ENCODE results near the gene LMNA.
"Not testable (repeated sequence)": the region's sequence is repeated elsewhere in the genome, so short reads cannot be mapped to it uniquely, and the experiment has no call there.

Gene LMNA

DNA sequence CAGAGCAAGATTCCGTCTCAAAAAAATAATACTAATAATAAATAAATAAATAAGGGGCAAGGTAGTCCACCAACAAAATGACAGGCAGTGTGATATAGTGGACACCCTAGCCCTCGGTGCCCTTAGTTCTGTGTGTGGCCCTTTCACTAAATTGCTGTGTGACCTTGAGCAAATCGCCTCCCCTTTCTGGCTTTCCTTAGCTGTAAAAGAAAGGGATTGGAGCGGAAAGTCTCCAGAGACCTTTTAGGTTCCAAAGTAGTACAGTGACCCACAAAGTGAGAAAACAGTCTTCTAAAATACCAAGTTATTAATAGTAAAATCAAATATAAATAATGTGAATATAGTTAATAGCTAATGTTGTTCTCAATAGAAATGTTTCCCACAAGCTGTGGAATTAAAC is 7.6 kb downstream of the LMNA start:
- no peak for DNase-seq (ENCODE audit: low read depth)

DNA sequence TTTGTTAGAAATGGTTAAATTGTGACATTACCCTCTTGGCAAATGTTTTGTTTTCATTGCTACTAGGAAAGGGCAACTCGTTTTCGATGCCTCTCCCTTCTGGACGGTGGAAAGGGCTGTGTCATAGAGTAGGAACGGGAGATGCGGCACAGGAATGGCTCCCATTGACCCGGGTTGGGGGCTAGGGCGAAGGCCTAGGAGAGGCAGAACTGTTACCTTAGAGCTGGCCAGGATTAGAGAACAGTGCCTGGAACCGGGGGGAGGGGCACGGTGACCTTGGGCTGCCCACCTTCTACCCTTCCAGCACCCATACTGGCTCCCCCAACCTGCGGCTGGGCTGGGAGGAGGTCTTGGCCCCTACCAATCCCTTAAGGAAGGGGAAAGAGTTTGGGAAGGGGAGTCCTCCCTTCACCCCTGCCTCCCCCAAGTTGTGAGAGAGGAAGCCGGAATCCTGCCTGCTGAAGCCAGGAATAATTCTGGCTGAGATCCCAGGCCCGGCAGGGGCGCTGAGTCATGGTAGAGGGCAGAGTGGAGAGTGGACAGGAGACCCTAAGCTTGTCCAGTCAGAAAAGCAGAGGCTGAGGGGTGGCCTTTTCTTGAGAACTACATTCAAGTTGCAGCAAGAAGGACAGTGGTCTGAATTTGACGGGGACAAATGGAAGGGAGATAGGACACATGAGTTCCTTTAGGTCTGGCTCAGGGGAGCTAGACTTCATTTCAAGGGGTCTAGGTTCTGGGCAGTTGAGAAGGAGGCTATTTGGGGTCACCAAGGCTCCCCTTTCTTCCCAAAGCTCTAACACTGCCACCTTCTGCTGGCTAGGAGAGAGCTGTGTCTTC is 8.2 kb downstream of the LMNA start:
- peak; percentile 79 for DNase-seq (ENCODE audit: low read depth)

DNA sequence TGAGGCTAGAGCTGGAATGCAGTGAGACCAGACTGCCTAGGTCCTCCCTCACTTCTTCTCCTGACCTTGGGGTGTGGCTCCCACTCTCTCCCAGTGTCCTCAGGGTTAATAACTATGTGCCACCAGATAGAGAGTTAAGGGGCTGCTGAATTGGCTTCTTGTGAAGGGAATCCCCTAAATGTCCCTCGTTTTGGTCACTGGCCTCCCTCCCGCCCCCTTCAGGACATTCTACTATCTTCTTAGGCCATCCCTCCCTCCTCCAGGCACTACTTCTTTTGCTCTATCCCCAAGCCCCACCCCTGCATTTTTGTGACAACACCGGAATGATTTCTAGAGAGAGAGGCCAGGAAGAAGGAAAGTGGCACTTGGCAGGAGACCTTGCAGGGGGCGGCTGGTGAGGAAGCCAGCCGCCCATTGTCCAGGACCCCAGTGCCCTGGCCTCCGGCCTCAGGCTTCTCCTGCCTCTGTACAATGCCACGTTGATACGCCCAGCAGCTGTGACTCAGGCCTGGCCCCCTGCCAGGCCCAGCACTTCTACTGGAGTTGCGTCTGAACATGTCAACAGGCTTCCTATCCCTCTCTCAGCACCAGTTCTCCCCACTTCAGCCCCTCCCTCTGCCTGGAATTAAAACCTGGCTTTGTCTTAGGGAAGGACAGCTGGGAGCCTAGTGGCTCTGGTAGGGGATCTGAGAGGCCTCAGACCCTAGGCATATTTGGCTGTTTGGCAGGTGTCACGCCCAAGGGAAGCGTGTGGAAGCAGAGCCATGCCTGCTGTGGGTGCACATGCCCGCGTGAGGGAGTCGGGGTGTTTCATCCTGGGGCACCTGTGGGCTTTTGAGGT is 9.1 kb downstream of the LMNA start:
- peak; percentile 96 for DNase-seq (ENCODE audit: low read depth)

DNA sequence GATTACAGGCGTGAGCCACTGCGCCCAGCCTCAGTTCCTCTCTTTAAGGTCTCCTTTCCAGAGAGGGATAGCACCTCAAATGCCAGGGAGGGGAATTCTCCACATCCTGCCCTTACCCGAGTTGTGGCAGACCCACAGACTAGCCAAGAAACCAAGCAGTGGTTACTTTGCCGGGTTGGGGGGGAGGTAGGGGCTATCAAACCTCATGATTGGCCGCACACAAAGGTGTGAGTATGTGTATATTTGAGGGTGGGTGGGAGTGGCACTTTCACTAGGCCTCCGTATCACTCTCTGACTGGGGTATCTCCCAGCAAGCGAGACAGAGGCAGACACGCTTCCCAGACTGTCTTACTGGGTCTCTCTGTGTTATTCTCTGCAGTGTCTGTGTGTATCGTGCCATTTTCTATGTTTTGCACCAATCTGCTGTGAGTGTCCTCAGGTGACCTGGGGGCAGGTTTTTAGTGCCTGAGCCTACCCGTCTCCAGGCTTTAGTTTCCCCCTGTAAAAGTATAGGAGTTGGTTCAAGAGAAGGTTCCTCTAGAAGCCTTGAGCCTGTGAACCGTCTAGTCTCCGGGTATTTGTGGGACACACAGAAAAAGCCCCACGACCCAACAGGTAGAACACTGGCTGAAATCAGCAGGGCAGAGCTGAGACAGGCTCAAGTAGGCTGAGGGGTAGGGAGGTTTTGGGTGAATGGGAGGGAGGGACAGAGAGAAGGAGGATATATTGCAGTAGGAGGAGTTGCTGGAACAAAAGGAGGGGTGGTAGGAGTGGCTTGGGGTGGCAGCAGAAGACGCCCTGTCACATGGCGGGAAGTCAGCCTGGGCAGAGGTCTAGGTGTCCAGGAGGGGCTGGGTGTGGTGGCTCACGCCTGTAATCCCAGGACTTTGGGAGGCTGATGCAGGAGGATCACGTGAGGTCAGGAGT is 10.3 kb downstream of the LMNA start:
- no peak for DNase-seq (ENCODE audit: low read depth)

DNA sequence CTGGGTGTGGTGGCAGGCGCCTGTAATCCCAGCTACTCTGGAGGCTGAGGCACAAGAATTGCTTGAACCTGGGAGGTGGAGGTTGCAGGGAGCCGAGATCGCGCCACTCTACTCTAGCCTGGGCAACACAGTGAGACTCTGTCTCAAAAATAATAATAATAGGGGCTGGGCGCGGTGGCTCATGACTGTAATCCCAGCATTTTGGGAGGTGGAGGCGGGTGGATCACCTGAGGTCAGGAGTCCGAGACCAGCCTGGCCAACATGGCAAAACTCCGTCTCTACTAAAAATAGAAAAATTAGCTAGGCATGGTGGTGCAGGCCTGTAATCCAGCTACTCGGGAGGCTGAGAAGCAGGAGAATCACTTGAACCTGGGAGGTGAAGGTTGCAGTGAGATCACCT is 11.0 kb downstream of the LMNA start:
- not testable (repeated sequence) for DNase-seq (ENCODE audit: low read depth)

DNA sequence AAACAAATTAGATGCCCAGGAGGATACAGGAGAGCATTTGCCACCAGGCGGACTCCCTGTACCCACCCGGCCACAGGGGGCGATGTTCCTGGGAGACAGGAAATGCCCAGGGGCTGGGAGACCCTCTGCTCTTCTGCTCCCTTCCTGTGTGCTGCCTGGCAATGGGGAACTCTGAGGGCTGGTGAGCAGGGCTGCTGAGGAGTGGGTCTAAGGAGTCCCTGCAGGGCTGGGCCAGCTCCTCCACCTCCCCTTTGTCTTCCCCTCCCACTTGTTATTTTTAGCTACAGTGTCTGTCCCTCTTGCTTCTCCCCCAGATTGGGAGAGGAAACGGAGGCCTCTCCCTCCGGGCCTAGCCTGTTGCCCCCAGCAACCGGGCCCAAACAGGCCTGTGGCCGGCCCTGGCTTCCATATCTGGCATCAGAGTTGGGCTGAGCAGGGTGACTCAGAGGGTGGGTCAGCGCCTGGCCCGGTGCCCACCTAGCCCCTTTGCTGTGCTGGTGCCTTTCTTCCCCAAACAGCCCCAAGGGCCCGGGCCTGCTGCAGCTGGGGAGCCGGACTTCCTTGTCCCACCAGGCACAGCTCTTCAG is 11.6 kb downstream of the LMNA start:
- peak; percentile 96 for DNase-seq (ENCODE audit: low read depth)

DNA sequence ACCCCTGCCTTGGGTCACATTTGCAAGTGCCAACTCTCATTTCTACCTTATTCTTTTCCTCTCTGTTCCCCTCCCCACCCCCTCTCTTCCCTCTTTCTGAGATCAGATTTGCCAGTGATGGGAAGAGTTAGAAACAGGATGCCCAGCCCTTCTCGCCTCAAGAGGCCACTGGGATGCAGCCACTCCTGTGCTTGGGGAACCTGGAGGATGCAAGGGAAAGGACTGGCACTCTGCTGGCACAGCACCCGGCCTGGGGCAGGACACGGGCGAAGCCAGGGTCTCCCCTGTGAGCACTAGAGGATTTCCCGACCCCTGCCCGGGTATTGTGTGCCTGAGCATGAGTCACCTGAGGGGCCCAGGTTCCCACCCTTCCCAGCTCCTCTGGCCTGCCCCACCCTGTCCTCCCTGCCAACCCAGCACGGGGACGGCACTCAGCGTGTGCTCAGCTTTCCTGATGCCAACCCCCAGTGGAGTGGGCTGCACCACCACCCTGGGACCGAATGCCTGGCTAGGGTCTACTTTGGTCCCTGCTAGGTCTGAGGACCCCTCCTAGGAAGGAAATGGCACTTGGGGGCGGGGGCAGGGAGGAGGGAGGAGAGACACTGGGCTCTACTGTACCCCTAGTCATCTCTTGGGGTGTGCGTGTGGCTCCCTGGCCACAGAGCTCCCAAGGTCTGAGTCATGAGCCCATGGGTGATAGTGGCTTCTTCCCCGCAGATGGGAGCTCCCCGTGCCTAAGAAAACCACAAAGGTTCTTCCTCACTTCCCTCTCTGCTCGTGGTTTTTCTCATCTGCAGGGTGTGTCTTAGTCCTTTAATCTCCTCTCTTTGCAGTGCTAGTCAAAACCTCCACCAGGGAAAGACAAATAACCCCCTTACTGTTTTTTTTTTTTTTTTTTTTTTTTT is 12.4 kb downstream of the LMNA start:
- no peak for DNase-seq (ENCODE audit: low read depth)

DNA sequence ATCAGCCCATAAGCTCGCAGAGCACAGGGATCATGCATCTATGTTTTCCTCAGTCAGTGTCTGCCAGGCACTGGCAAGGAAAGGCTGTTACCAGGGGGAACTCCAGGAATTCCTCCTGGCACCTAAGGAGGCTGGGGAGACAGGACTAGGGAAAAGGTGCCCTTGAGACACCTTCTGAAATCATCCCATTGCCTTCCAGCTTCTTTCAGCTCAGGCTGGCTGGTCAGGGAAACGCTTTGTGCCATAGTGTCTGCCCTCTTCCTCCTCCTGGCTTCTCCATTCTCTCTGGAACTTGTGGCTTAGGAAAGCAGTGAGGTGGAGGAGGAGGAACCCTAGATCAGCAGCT is 13.8 kb downstream of the LMNA start:
- no peak for DNase-seq (ENCODE audit: low read depth)

DNA sequence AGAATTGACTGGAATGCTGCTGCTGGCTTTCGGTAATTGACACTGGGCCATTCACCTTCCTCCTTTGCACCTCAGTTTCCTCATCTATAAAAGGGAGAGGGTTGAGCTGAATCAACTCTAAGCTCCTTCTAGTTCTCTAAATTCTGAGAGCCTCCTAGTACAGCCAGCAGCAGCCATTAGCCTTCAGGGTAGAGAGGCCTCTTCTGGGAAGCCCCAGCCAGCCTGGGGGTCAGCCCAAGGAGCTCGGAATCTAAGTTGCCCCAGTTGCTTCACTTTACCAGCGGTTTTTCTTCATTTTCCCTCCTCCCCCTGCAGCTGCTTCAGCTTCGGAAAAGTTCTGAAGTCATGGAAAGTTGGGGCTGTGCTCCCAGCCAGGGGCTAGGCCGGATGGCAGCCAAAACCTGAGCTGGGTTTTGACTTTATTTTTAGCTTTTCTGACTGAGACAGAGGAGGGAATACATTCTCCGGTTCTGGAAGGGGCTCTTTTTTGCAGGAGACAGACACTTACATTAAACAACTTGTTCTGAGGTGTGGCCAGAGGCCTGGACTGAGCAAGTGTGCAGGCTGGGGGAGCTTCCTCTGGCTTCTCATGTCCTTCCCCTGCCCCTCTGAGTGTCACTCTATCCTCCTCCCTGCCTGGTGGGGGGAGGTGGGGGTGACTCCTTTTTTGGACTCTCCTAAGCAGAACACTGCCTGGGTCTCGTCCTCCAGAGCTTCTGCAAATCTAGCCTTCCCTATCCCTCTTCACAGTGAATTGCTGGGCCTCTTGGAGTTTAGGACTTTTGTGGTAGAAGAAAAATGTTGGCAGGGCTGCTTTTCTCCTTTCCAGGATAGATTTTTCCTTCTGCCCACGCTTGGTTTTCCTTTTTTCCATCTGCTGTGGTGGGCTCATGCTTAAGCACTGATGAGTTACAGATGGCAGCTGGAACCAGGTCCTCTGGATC is 14.4 kb downstream of the LMNA start:
- peak; percentile 78 for DNase-seq (ENCODE audit: low read depth)

DNA sequence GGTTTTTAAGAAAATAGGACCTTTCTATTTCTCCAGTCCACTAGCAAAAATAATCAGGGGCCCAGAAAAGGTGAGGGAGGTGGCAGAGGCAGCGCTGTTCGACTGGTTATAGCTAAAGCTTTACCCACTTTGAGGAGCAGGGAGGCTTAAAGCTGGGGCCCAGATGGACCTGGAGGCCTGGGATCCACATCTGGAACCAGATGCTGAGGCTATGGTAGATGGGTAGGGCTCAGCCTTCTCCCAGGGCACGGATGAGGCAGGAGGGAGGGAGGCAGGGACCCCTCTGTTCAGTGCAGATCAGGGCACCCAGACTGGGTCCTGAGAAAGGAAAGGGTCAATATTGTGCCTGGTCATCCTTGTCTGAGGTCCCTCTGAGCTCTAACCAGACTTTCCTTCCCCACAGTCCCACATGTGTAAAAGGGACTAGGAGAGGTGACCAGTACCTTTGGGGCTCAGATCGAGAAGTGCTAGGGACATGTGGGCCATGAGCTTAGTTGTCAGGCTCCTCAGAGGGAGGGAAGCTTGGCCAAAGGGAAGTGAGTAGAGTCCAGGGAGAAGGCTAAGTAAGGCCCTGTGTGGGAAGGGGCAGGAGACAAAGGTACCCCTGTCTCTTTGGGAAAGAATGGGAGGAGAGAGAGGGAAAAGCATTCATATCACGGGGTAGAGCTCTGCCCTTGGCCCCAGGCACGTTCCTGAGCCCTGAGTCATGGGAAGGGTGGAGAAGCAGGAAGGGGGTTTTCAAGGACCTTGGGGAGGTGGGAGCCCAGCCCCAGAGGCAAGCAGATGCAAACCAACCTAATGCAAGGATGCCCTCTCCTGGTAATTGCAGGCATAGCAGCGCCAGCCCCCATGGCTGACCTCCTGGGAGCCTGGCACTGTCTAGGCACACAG is 15.4 kb downstream of the LMNA start:
- DNase-seq (ENCODE audit: low read depth): peak; percentile 95

DNA sequence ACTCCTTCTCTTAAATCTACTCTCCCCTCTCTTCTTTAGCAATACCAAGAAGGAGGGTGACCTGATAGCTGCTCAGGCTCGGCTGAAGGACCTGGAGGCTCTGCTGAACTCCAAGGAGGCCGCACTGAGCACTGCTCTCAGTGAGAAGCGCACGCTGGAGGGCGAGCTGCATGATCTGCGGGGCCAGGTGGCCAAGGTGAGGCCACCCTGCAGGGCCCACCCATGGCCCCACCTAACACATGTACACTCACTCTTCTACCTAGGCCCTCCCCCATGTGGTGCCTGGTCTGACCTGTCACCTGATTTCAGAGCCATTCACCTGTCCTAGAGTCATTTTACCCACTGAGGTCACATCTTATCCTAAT is 16.0 kb downstream of the LMNA start:
- no peak for DNase-seq (ENCODE audit: low read depth)

DNA sequence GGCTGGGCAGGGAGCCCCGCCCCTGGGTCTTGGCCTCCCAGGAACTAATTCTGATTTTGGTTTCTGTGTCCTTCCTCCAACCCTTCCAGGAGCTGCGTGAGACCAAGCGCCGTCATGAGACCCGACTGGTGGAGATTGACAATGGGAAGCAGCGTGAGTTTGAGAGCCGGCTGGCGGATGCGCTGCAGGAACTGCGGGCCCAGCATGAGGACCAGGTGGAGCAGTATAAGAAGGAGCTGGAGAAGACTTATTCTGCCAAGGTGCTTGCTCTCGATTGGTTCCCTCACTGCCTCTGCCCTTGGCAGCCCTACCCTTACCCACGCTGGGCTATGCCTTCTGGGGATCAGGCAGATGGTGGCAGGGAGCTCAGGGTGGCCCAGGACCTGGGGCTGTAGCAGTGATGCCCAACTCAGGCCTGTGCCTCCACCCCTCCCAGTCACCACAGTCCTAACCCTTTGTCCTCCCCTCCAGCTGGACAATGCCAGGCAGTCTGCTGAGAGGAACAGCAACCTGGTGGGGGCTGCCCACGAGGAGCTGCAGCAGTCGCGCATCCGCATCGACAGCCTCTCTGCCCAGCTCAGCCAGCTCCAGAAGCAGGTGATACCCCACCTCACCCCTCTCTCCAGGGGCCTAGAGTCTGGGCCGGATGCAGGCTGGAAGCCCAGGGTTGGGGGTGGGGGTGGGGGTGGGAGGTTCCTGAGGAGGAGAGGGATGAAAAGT is 20.4 kb downstream of the LMNA start:
- DNase-seq (ENCODE audit: low read depth): no peak

DNA sequence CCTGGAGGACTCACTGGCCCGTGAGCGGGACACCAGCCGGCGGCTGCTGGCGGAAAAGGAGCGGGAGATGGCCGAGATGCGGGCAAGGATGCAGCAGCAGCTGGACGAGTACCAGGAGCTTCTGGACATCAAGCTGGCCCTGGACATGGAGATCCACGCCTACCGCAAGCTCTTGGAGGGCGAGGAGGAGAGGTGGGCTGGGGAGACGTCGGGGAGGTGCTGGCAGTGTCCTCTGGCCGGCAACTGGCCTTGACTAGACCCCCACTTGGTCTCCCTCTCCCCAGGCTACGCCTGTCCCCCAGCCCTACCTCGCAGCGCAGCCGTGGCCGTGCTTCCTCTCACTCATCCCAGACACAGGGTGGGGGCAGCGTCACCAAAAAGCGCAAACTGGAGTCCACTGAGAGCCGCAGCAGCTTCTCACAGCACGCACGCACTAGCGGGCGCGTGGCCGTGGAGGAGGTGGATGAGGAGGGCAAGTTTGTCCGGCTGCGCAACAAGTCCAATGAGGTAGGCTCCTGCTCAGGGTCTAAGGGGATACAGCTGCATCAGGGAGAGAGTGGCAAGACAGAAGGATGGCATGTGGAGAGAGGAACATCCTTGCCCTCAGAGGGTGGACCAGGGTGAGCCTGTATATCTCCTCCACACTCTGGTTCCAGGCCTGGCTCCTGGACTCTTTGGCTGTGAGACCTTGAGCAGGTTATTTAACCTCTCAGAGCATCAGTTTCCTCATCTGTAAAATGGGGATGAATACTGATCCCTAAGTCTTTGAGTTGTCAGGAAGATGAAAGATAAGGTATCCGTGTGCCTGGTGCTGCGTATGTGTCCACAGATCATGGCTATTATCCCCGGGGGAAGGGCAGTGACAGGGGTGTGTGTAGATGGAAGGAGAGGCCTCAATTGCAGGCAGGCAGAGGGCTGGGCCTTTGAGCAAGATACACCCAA is 21.7 kb downstream of the LMNA start:
- DNase-seq (ENCODE audit: low read depth): no peak

DNA sequence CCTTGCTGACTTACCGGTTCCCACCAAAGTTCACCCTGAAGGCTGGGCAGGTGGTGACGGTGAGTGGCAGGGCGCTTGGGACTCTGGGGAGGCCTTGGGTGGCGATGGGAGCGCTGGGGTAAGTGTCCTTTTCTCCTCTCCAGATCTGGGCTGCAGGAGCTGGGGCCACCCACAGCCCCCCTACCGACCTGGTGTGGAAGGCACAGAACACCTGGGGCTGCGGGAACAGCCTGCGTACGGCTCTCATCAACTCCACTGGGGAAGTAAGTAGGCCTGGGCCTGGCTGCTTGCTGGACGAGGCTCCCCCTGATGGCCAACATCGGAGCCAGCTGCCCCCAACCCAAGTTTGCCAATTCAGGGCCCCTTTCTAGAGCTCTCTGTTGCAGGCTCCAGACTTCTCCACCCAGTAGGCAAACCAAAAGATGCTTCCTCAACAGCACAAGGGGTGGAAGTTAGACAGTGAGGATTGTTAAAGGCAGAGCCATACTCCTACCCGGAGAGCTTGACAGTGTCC is 22.5 kb downstream of the LMNA start:
- no peak for DNase-seq (ENCODE audit: low read depth)

DNA sequence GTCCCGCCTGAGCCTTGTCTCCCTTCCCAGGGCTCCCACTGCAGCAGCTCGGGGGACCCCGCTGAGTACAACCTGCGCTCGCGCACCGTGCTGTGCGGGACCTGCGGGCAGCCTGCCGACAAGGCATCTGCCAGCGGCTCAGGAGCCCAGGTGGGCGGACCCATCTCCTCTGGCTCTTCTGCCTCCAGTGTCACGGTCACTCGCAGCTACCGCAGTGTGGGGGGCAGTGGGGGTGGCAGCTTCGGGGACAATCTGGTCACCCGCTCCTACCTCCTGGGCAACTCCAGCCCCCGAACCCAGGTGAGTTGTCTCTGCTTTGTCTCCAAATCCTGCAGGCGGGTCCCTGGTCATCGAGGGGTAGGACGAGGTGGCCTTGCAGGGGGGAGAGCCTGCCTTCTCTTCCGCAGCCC is 24.0 kb downstream of the LMNA start:
- DNase-seq (ENCODE audit: low read depth): no peak

DNA sequence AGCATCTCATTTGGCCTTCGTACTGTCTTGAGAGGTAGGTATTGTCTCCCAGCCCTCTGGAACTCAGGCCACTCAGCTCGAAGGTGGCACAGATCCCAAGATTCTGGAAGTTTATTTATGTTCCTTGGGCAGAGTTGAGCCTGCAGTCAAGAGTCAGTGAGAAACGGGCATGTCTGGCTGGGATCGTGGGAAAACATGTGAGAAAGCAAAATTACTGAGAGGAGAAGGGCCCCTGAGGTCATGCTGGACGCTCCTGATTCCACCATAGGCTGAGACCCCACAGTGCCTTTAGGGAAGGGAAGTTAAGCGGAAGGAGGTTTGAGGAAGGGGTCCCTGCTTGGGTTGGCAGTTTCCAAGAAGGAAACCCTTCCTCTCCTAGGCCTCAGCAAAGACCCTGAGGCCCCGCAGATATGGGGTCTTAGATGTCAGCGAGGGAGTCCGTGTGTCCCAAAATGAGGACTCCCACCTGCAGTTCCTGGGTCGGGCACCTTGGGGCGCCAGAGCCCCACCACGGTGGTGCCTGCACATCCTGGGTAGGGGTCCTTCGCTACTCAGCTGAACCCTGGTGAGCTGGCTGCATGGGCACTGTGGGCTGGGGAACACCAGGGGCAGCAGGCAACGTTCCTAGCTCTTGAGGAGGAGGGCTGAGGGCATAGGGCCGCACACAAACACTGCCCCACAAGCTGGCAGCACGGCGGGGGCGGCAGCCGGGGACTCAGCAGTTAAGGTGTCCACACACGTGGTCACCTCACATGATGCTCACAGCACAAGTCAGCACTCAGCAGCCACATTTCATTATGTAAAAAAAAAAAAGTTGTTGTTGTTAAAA is 26.6 kb downstream of the LMNA start:
- no peak for DNase-seq (ENCODE audit: low read depth)

All from fibroblast of the conjunctiva (primary cell).